GM12878 (cell line): Measurements from ENCODE around the gene MIA. TPM values are rescaled to one million over a fixed set of nuclear protein-coding genes. Genes with fewer than 3 reads are reported as not detected.

Experiments used
- ATAC-seq: fragments of 200-7000 bp; cut with Tn5 transposase; 3 replicates; pipeline ENCODE4 v1.9.1; 2020; ENCODE audit warnings: mild to moderate bottlenecking, moderate library complexity
- BruUV-seq: library from RNA; stranded (reverse); fragments of 400-500 nt; replicated peaks from 2 replicates; lab custom pipeline; 2021; lab: Mats Ljungman, UMichigan
- CTCF ChIA-PET: fragments of 300-600 bp; sonication (Branson Sonifier 250); formaldehyde crosslinking; extraction: SDS; loops from one replicate; lab custom pipeline; 2021; ENCODE audit warnings: inconsistent platforms; lab: Yijun Ruan, JAX
- POLR2A ChIA-PET: fragments of 350-600 bp; formaldehyde crosslinking; extraction: SDS; loops from one replicate; lab custom pipeline; 2021; ENCODE audit warnings: inconsistent platforms; lab: Charles Lee
- RAD21 ChIA-PET: fragments of 300-600 bp; sonication (Branson Sonifier 250); formaldehyde crosslinking; loops from one replicate; lab custom pipeline; 2023; ENCODE audit warnings: antibody characterized with exemption; ENCODE audit not compliant: unreplicated experiment; lab: Charles Lee
- SMC1A ChIA-PET: fragments of 300-600 bp; sonication (Branson Sonifier 250); formaldehyde crosslinking; loops from one replicate; lab custom pipeline; 2023; ENCODE audit not compliant: unreplicated experiment, uncharacterized antibody; lab: Charles Lee
- DNase-seq: peaks from one replicate; pipeline ENCODE4 v3.0.0-alpha.2; 2011; ENCODE audit warnings: low read depth, low spot score
- FAIRE-seq: peaks from 3 replicates; lab custom pipeline; 2011; peaks lifted over from hg19 to GRCh38; lab: Jason Lieb, UNC
- H2AFZ ChIP-seq: 2 replicates; pipeline ENCODE4 v1.6.0; 2011; ENCODE audit warnings: low read depth, low read length, control low read depth; ENCODE audit not compliant: control insufficient read depth
- H3K27ac ChIP-seq: 2 replicates; pipeline ENCODE4 v1.5.1; 2011; ENCODE audit warnings: control low read depth; ENCODE audit not compliant: control insufficient read depth, insufficient read depth
- H3K27me3 ChIP-seq, 2 experiments: replicated peaks in 1 of 2; 2 replicates each; pipeline versions ENCODE4 v1.6.0 to v1.6.1; 2011; ENCODE audit warnings: low read length in 1 of 2; ENCODE audit not compliant: control insufficient read depth in 2 of 2, insufficient read depth in 2 of 2
- H3K36me3 ChIP-seq, 2 experiments: 2 replicates each; pipeline ENCODE4 v1.5.1; 2011; ENCODE audit warnings: low read length in 1 of 2; ENCODE audit not compliant: control insufficient read depth in 2 of 2, insufficient read depth in 2 of 2
- H3K4me1 ChIP-seq: 2 replicates; pipeline ENCODE4 v1.6.1; 2011; ENCODE audit warnings: mild to moderate bottlenecking, low read length, moderate library complexity, mixed read lengths; ENCODE audit not compliant: control insufficient read depth, insufficient read depth
- H3K4me2 ChIP-seq: 2 replicates; pipeline ENCODE4 v1.6.0; 2011; ENCODE audit warnings: control low read depth; ENCODE audit not compliant: control insufficient read depth, insufficient read depth
- H3K4me3 ChIP-seq: fragments of 200-600 bp; sonication (generic); 2 replicates; pipeline ENCODE4 v1.5.1; 2016
- H3K79me2 ChIP-seq: 2 replicates; pipeline ENCODE4 v1.6.0; 2011; ENCODE audit warnings: low read length; ENCODE audit not compliant: control insufficient read depth, insufficient read depth
- H3K9ac ChIP-seq: 2 replicates; pipeline ENCODE4 v1.8.0; 2011; ENCODE audit warnings: low read length, control low read depth, mixed read lengths; ENCODE audit not compliant: control insufficient read depth, insufficient read depth
- H3K9me3 ChIP-seq: replicated peaks from 3 replicates; pipeline ENCODE4 v1.5.1; 2011; ENCODE audit warnings: mild to moderate bottlenecking, low read length; ENCODE audit not compliant: control insufficient read depth, insufficient read depth
- H4K20me1 ChIP-seq: 2 replicates; pipeline ENCODE4 v1.6.0; 2011; ENCODE audit not compliant: control insufficient read depth, insufficient read depth
- MTA3 ChIP-seq: IDR thresholded peaks from 2 replicates; pipeline ENCODE4 v1.6.1; 2012; ENCODE audit warnings: low read length, inconsistent platforms, borderline replicate concordance
- PAX8 ChIP-seq: fragments of 450-650 bp; IDR thresholded peaks from 2 replicates; pipeline ENCODE4 v1.6.1; 2017; ENCODE audit warnings: mild to moderate bottlenecking, moderate library complexity
- SKIL ChIP-seq: fragments of 450-650 bp; IDR thresholded peaks from 2 replicates; pipeline ENCODE4 v1.6.1; 2017; ENCODE audit warnings: mild to moderate bottlenecking, low read depth, inconsistent platforms; ENCODE audit not compliant: poor library complexity, severe bottlenecking
- WGBS: methylation state at CpG from one replicate; pipeline ENCODE4 v1.1.6; 2016; ENCODE audit warnings: low lambda C conversion rate; ENCODE audit not compliant: insufficient replicate concordance, insufficient coverage; ENCODE audit errors: missing lambda C conversion rate; 5-methylcytosine and 5-hydroxymethylcytosine counted together
- in situ Hi-C: fragments of 300-500 bp; cut with MboI; formaldehyde crosslinking; loops from 9 replicates; pipeline ENCODE4 v1.14.3; 2018; ENCODE audit warnings: mixed read lengths
- intact Hi-C: fragments of 100-400 bp; cut with micrococcal nuclease; formaldehyde crosslinking; loops from one replicate; pipeline ENCODE4 v1.14.2; 2022; ENCODE audit not compliant: unreplicated experiment
- polyA plus RNA-seq, 11 experiments: library from polyadenylated mRNA; depleted of rRNA in 4 of 11; unstranded in 6 of 11; stranded (reverse) in 5 of 11; fragments of >200 nt; fragmentation: Nextera tagmentation in 4 of 11; fragmentation: Illumina TruSeq in 1 of 11; extraction: Ambion mirVana in 4 of 11; extraction: Trizol in 1 of 11; gene quantifications; 1 replicate in 1 of 11; 2 replicates in 10 of 11; pipeline versions ENCODE4 v1.2.1 to v1.2.3, GENCODE V29; 2011 to 2016; ENCODE audit warnings: inconsistent platforms in 2 of 11, missing spikeins in 2 of 11, low read depth in 1 of 11
- total RNA-seq, 4 experiments: library from RNA; depleted of rRNA in 3 of 4; stranded (reverse); fragments of >200 nt in 3 of 4; fragmentation: Illumina TruSeq in 1 of 4; extraction: Trizol in 1 of 4; gene quantifications; 2 replicates each; pipeline versions ENCODE4 v1.2.1 to v1.2.3, GENCODE V29; 2013 to 2021

Gene MIA
- total and polyA plus RNA-seq, 10 of the 15 experiments (the other 5 are each of a cell fraction or from before 2014, with no cell fraction given), result 0.16 to 2.7 (median 1.4) TPM; not detected in 3

GRCh38 chr19:40791996-40792395, 16.7 kb downstream of the MIA start (continued):
- no peak for TF ChIP-seq SKIL

GRCh38 chr19:40797166-40797962, 22.0 kb downstream of the MIA start:
- BruUV-seq, result no TSS peak
- H2AFZ ChIP-seq, result no peak overlapping the region
- no peaks in the 10 kb centered on the region for H3K9me3 ChIP-seq
- POLR2A ChIA-PET, result interaction anchor here (0.6 to 4.3 kb wide), 3 partner anchors 19 to 48 kb away, joined by 3 to 83 read pairs (median 19); partner anchors contain the start of genes ACTMAP, RAB4B and SNRPA
- H3K9ac ChIP-seq, result peak overlapping the region; percentile 56; the same call in 1 of the 2 replicates
- H3K4me1 ChIP-seq, result peaks cover 29% of the 10 kb centered on the region
- 93% methylated on average over 14 of the region's 14 CpGs for WGBS
- H3K4me2 ChIP-seq, result peak overlapping the region; percentile 46
- H3K27ac ChIP-seq, result peak overlapping the region; percentile 68
- no peak for TF ChIP-seq PAX8
- peak; percentile 18; the same call in 1 of the 2 replicates for TF ChIP-seq MTA3
- SMC1A ChIA-PET, result interaction anchor here (0.7 to 5.3 kb wide), 7 partner anchors 10 to 136 kb away, joined by 3 to 39 read pairs (median 5); partner anchors contain the start of genes ACTMAP, RAB4B and SNRPA
- ATAC-seq (no peak), DNase-seq (no peak), FAIRE-seq (no peak)
- CTCF ChIA-PET, result interaction anchor here (1.4 to 3.2 kb wide), 6 partner anchors 9 to 47 kb away, joined by 7 to 50 read pairs (median 8); partner anchors contain the start of genes ACTMAP, RAB4B and SNRPA
- intact Hi-C loops (no loop called here), in situ Hi-C loops (no loop called here)
- H3K36me3 ChIP-seq, result peaks cover 3 to 11% of the 10 kb centered on the region in 2 experiments; a peak in 3 of 4 replicates
- RAD21 ChIA-PET, result interaction anchor here (1.2 to 4.6 kb wide), 6 partner anchors 10 to 52 kb away, joined by 4 to 56 read pairs (median 10); partner anchors contain the start of genes ACTMAP, RAB4B and SNRPA
- peaks cover 31% of the 10 kb centered on the region for H3K79me2 ChIP-seq
- peak overlapping the region; percentile 66; the same call in 1 of the 2 replicates for H3K4me3 ChIP-seq
- no peaks in the 10 kb centered on the region for H3K27me3 ChIP-seq
- peaks cover 7% of the 10 kb centered on the region for H4K20me1 ChIP-seq
